Thymus (tissue), 11 donors: ENCODE measurements around the gene MLLT10. TPM values are rescaled to one million over a fixed set of nuclear protein-coding genes. Genes with fewer than 3 reads are reported as not detected.

ENCODE experiments used
- DNase-seq, 9 donors: peaks; one replicate each; pipeline ENCODE4 v3.0.0-alpha.2; 2013; ENCODE audit warnings: low spot score in 9 of 9, low read depth in 6 of 9, missing footprints in 1 of 9
- H3K27ac ChIP-seq, 2 donors: one replicate each; pipeline ENCODE4 v1.5.1; 2013; ENCODE audit warnings: control low read depth in 1 of 2, low read depth in 1 of 2, low read length in 1 of 2, mild to moderate bottlenecking in 1 of 2, moderate library complexity in 1 of 2
- H3K27me3 ChIP-seq, 2 donors: one replicate each; pipeline ENCODE4 v1.5.1; 2013; ENCODE audit warnings: low read length in 1 of 2; ENCODE audit not compliant: control insufficient read depth in 2 of 2, insufficient read depth in 1 of 2
- H3K36me3 ChIP-seq, 2 donors: one replicate each; pipeline ENCODE4 v1.5.1; 2013; ENCODE audit warnings: low read length in 1 of 2, mild to moderate bottlenecking in 1 of 2, moderate library complexity in 1 of 2; ENCODE audit not compliant: control insufficient read depth in 2 of 2, insufficient read depth in 2 of 2
- H3K4me1 ChIP-seq, 2 donors: one replicate each; pipeline ENCODE4 v1.5.1; 2013; ENCODE audit warnings: low read length in 2 of 2; ENCODE audit not compliant: control insufficient read depth in 2 of 2, insufficient read depth in 2 of 2
- H3K4me3 ChIP-seq, 2 donors: one replicate each; pipeline ENCODE4 v1.5.1; 2013; ENCODE audit warnings: low read length in 2 of 2, control low read depth in 1 of 2, mild to moderate bottlenecking in 1 of 2
- H3K9me3 ChIP-seq, 2 donors: one replicate each; pipeline ENCODE4 v1.5.1; 2013; ENCODE audit warnings: low read length in 1 of 2, mild to moderate bottlenecking in 1 of 2; ENCODE audit not compliant: control insufficient read depth in 2 of 2, insufficient read depth in 1 of 2
- WGBS: extraction: QIAGEN DNeasy Blood & Tissue Kit; methylation state at CpG from one replicate; pipeline ENCODE4 v1.1.7; 2013; 5-methylcytosine and 5-hydroxymethylcytosine counted together
- polyA plus RNA-seq: library from polyadenylated mRNA; stranded (reverse); fragments of 200-250 nt; gene quantifications from one replicate; pipeline ENCODE4 v1.2.3, GENCODE V29; 2013
- total RNA-seq: library from RNA; stranded (reverse); fragments of 120-200 nt; gene quantifications from one replicate; pipeline ENCODE4 v1.2.4, GENCODE V29; 2013
- donor health status: healthy.

Gene MLLT10
- total and polyA plus RNA-seq, 2 donors = 23.0 to 27.9 TPM

- H3K36me3 ChIP-seq = no peaks in the 10 kb centered on the region
- H3K27ac ChIP-seq = peak overlapping the region; percentile 18 to 75
- no peaks in the 10 kb centered on the region for H3K9me3 ChIP-seq
- peak overlapping the region; percentile 35 to 41 for H3K4me3 ChIP-seq
- 4% methylated on average over 11 of the region's 11 CpGs for WGBS
- peak in 1 of 9 donors; percentile 39 for DNase-seq
- H3K4me1 ChIP-seq = peaks cover 20 to 52% of the 10 kb centered on the region in 2 donors
- H3K27me3 ChIP-seq = peaks cover 52 to 57% of the 10 kb centered on the region in 2 donors
Observed at GRCh38 chr10:21519397-21519933, 14.6 kb upstream of the MLLT10 start.

GRCh38 chr10:21519941-21520436 lies 14.0 kb upstream of the MLLT10 start:
- H3K27ac ChIP-seq = peak overlapping the region; percentile 19 to 75
- peak overlapping the region; percentile 35 to 41 for H3K4me3 ChIP-seq
- H3K9me3 ChIP-seq = no peaks in the 10 kb centered on the region
- WGBS = 6% methylated on average over 12 of the region's 12 CpGs
- no peaks in the 10 kb centered on the region for H3K36me3 ChIP-seq
- H3K4me1 ChIP-seq = peaks cover 22 to 53% of the 10 kb centered on the region in 2 donors
- H3K27me3 ChIP-seq = peaks cover 49 to 51% of the 10 kb centered on the region in 2 donors
- DNase-seq = peak in 1 of 9 donors; percentile 66

GRCh38 chr10:21520509-21520908 lies 13.5 kb upstream of the MLLT10 start:
- Histone ChIP-seq H3K27me3 (peaks cover 45 to 46% of the 10 kb centered on the region in 2 donors), H3K4me1 (peaks cover 22 to 52% of the 10 kb centered on the region in 2 donors), H3K27ac (no peak overlapping the region), H3K36me3 (no peaks in the 10 kb centered on the region), H3K9me3 (no peaks in the 10 kb centered on the region), H3K4me3 (no peak overlapping the region)
- DNase-seq = no peak

GRCh38 chr10:21520949-21521348 lies 13.1 kb upstream of the MLLT10 start:
- no peaks in the 10 kb centered on the region for H3K36me3 ChIP-seq
- H3K4me3 ChIP-seq = no peak overlapping the region
- H3K27ac ChIP-seq = no peak overlapping the region
- no peak for DNase-seq
- peaks cover 40 to 42% of the 10 kb centered on the region in 2 donors for H3K27me3 ChIP-seq
- WGBS = 92% methylated on average over 8 of the region's 8 CpGs
- H3K9me3 ChIP-seq = no peaks in the 10 kb centered on the region
- peaks cover 21 to 48% of the 10 kb centered on the region in 2 donors for H3K4me1 ChIP-seq

- WGBS = 89% methylated on average over 4 of the region's 4 CpGs
- Histone ChIP-seq H3K36me3 (no peaks in the 10 kb centered on the region), H3K4me1 (peaks cover 13 to 44% of the 10 kb centered on the region in 2 donors), H3K4me3 (no peak overlapping the region), H3K27ac (no peak overlapping the region), H3K9me3 (no peaks in the 10 kb centered on the region), H3K27me3 (peaks cover 30 to 39% of the 10 kb centered on the region in 2 donors)
- no peak for DNase-seq
Observed at GRCh38 chr10:21521751-21522533, 12.1 kb upstream of the MLLT10 start.

- H3K4me3 ChIP-seq = no peak overlapping the region
- H3K9me3 ChIP-seq = no peaks in the 10 kb centered on the region
- peaks cover 17 to 42% of the 10 kb centered on the region in 2 donors for H3K4me1 ChIP-seq
- WGBS = 38% methylated on average over 1 of the region's 1 CpG
- DNase-seq = peak in 1 of 9 donors; percentile 21
- H3K27me3 ChIP-seq = peaks cover 22 to 33% of the 10 kb centered on the region in 2 donors
- no peak overlapping the region for H3K27ac ChIP-seq
- H3K36me3 ChIP-seq = no peaks in the 10 kb centered on the region
Observed at GRCh38 chr10:21522631-21523406, 11.2 kb upstream of the MLLT10 start.

GRCh38 chr10:21523557-21524008 lies 10.4 kb upstream of the MLLT10 start:
- Histone ChIP-seq H3K4me3 (no peak overlapping the region), H3K36me3 (no peaks in the 10 kb centered on the region), H3K27ac (peak overlapping the region in 1 of 2 donors; percentile 3), H3K27me3 (peaks cover 15 to 25% of the 10 kb centered on the region in 2 donors), H3K9me3 (no peaks in the 10 kb centered on the region), H3K4me1 (peaks cover 17 to 35% of the 10 kb centered on the region in 2 donors)
- WGBS = 72% methylated on average over 3 of the region's 3 CpGs
- peak in 1 of 9 donors; percentile 40 for DNase-seq

GRCh38 chr10:21524131-21524525 lies 9.9 kb upstream of the MLLT10 start:
- 44% methylated on average over 7 of the region's 7 CpGs for WGBS
- Histone ChIP-seq H3K36me3 (no peaks in the 10 kb centered on the region), H3K27ac (peak overlapping the region in 1 of 2 donors; percentile 95), H3K9me3 (no peaks in the 10 kb centered on the region), H3K27me3 (peaks cover 12 to 20% of the 10 kb centered on the region in 2 donors), H3K4me1 (peaks cover 12 to 30% of the 10 kb centered on the region in 2 donors), H3K4me3 (peak overlapping the region in 1 of 2 donors; percentile 64)
- DNase-seq = no peak
